ENCODE data around the gene TRMT112. TPM values are rescaled to one million over a fixed set of nuclear protein-coding genes. Genes with fewer than 3 reads are reported as not detected.

The TRMT112 gene
- total and polyA plus RNA-seq, 2 of the 8 experiments (the other 6 are each of a cell fraction or from before 2014, with no cell fraction given), result 300 to 650 TPM

DNA sequence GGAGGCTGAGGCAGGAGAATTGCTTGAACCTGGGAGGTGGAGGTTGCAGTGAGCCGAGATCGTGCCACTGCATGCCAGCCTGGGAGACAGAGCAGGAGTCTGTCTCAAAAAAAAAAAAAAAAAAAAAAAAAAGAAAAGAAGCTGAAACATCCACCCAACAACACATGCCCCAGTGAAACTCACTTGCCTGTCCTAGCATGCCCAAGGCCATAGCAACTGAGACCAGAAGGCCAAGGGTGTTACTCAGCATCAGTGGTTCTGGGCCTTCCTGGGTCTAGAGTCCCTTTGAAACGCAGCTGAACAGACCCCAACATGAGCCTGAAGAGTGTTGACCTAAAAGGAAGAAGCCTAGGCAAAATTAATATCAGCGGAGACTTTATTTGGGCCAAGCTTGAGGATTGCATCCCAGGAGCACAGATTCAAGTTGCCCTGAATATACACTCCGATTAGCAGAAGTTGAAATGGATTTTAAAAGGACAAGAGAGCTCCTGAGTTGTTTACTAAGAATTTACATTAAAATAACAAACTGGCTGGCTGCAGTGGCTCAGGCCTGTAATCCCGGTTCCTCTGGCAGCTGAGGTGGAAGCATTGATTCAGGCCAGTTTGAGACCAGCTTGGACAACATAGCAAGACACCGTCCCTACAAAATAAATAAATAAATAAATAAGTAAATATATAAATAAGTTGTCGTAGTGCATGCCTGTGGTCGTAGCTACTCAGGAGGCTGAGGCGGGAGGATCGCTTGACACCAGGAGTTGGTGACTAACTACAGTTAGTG, 7.5 kb upstream of the TRMT112 start (continued):
- TF ChIP-seq, protein P1, sequence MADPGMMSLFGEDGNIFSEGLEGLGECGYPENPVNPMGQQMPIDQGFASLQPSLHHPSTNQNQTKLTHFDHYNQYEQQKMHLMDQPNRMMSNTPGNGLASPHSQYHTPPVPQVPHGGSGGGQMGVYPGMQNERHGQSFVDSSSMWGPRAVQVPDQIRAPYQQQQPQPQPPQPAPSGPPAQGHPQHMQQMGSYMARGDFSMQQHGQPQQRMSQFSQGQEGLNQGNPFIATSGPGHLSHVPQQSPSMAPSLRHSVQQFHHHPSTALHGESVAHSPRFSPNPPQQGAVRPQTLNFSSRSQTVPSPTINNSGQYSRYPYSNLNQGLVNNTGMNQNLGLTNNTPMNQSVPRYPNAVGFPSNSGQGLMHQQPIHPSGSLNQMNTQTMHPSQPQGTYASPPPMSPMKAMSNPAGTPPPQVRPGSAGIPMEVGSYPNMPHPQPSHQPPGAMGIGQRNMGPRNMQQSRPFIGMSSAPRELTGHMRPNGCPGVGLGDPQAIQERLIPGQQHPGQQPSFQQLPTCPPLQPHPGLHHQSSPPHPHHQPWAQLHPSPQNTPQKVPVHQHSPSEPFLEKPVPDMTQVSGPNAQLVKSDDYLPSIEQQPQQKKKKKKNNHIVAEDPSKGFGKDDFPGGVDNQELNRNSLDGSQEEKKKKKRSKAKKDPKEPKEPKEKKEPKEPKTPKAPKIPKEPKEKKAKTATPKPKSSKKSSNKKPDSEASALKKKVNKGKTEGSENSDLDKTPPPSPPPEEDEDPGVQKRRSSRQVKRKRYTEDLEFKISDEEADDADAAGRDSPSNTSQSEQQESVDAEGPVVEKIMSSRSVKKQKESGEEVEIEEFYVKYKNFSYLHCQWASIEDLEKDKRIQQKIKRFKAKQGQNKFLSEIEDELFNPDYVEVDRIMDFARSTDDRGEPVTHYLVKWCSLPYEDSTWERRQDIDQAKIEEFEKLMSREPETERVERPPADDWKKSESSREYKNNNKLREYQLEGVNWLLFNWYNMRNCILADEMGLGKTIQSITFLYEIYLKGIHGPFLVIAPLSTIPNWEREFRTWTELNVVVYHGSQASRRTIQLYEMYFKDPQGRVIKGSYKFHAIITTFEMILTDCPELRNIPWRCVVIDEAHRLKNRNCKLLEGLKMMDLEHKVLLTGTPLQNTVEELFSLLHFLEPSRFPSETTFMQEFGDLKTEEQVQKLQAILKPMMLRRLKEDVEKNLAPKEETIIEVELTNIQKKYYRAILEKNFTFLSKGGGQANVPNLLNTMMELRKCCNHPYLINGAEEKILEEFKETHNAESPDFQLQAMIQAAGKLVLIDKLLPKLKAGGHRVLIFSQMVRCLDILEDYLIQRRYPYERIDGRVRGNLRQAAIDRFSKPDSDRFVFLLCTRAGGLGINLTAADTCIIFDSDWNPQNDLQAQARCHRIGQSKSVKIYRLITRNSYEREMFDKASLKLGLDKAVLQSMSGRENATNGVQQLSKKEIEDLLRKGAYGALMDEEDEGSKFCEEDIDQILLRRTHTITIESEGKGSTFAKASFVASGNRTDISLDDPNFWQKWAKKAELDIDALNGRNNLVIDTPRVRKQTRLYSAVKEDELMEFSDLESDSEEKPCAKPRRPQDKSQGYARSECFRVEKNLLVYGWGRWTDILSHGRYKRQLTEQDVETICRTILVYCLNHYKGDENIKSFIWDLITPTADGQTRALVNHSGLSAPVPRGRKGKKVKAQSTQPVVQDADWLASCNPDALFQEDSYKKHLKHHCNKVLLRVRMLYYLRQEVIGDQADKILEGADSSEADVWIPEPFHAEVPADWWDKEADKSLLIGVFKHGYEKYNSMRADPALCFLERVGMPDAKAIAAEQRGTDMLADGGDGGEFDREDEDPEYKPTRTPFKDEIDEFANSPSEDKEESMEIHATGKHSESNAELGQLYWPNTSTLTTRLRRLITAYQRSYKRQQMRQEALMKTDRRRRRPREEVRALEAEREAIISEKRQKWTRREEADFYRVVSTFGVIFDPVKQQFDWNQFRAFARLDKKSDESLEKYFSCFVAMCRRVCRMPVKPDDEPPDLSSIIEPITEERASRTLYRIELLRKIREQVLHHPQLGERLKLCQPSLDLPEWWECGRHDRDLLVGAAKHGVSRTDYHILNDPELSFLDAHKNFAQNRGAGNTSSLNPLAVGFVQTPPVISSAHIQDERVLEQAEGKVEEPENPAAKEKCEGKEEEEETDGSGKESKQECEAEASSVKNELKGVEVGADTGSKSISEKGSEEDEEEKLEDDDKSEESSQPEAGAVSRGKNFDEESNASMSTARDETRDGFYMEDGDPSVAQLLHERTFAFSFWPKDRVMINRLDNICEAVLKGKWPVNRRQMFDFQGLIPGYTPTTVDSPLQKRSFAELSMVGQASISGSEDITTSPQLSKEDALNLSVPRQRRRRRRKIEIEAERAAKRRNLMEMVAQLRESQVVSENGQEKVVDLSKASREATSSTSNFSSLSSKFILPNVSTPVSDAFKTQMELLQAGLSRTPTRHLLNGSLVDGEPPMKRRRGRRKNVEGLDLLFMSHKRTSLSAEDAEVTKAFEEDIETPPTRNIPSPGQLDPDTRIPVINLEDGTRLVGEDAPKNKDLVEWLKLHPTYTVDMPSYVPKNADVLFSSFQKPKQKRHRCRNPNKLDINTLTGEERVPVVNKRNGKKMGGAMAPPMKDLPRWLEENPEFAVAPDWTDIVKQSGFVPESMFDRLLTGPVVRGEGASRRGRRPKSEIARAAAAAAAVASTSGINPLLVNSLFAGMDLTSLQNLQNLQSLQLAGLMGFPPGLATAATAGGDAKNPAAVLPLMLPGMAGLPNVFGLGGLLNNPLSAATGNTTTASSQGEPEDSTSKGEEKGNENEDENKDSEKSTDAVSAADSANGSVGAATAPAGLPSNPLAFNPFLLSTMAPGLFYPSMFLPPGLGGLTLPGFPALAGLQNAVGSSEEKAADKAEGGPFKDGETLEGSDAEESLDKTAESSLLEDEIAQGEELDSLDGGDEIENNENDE (IDR thresholded peaks at IDR 0.05; ENCODE audit: insufficient replicate concordance, low read length), result no peak
- TF ChIP-seq RBBP5 (IDR thresholded peaks at IDR 0.05; ENCODE audit: borderline replicate concordance, low read depth, low read length), result no peak
- TF ChIP-seq CREB1 (IDR thresholded peaks at IDR 0.05), result no peak
